Epithelial cell of esophagus (primary cell): ENCODE measurements around the gene CGB8.
A peak's percentile ranks its signal among the peaks of the same experiment; 100 is the strongest.

Experiments
- DNase-seq: peaks from one replicate; pipeline ENCODE4 v3.0.0; 2010; ENCODE audit warnings: low read depth
- H3K4me3 ChIP-seq: 2 replicates; pipeline ENCODE4 v1.5.1; 2011; ENCODE audit warnings: mild to moderate bottlenecking, low read length, control low read depth
- CTCF ChIP-seq: IDR thresholded peaks from 2 replicates; pipeline ENCODE4 v1.5.1; 2011; ENCODE audit warnings: low read depth, mild to moderate bottlenecking, low read length, control low read depth, inconsistent platforms; ENCODE audit not compliant: insufficient read depth; ENCODE audit errors: missing control alignments

CGB8 gene

GRCh38 chr19:49071860-49072547, 23.1 kb upstream of the CGB8 start:
- TF ChIP-seq CTCF, result no peak
- H3K4me3 ChIP-seq, result no peak overlapping the region
- DNase-seq, result no peak

DNA sequence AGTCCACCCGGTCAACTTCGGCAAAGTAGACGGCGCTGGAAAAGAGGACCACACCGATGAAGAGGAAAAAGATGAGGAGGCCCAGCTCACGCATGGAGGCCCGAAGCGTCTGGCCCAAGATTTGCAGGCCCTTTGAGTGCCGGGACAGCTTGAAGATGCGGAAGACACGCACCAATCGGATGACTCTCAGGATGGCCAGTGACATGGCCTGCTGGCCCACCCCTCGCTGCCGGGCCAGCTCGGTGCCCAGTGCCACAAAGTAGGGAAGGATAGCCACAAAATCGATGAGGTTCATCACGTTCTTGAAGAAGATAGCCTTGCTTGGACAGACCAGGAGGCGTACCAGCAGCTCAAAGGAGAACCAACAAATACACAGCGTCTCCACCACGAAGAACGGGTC, 21.5 kb upstream of the CGB8 start:
- no peak overlapping the region for H3K4me3 ChIP-seq
- no peak for DNase-seq
- no peak for TF ChIP-seq CTCF

DNA sequence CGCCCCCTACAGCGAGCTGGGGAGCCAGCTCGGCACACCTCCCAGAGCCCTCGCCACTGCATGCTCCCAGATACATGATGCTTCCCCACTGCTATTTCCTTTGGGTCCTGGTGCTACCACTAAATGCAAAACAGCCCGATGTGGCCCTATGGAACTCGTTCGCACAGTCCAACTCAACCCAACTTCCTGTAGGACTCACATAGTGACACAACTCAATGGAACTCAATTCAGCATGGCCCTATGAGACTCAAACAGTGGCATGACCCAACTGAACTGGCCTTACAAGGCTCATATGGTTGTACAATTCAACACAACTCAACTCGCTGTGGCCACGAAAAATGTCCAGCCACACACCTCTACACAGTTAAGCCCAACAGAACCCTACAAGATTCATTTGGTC, 20.1 kb upstream of the CGB8 start:
- no peak for DNase-seq
- no peak for TF ChIP-seq CTCF
- no peak overlapping the region for H3K4me3 ChIP-seq

- no peak for DNase-seq
- no peak overlapping the region for H3K4me3 ChIP-seq
- TF ChIP-seq CTCF, result no peak
Observed at GRCh38 chr19:49067554-49067953, 18.6 kb upstream of the CGB8 start.

DNA sequence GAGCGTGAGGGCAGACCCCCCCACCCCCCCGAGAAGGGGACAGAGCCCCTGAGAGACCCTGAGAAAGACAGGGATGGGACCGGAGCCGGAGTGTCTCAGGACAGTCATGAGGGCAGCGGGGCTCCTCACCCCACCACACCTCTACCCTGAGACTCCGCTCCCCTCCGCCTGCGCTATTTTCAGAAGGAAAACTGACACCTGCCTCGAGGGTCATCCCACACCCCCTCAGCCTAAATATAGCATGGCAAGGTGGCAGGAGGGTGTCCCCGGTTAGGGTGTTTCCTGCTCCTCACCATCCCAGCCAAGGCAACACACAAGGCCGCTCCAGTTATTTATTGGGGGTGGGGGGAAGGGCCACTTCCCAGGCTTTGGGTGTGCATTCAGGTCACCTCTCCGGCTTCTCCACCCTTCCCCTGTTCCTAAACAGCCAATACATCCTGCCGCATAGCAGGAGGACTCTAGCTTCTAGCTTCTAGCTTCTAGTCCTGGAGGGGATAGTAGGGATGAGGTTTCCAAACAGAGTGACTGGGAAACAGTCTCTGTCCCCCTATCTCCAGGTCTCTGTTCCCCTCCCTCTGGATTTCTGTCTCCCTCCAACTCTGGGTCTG, 17.1 kb upstream of the CGB8 start:
- DNase-seq, result no peak
- H3K4me3 ChIP-seq, result no peak overlapping the region
- no peak for TF ChIP-seq CTCF

DNA sequence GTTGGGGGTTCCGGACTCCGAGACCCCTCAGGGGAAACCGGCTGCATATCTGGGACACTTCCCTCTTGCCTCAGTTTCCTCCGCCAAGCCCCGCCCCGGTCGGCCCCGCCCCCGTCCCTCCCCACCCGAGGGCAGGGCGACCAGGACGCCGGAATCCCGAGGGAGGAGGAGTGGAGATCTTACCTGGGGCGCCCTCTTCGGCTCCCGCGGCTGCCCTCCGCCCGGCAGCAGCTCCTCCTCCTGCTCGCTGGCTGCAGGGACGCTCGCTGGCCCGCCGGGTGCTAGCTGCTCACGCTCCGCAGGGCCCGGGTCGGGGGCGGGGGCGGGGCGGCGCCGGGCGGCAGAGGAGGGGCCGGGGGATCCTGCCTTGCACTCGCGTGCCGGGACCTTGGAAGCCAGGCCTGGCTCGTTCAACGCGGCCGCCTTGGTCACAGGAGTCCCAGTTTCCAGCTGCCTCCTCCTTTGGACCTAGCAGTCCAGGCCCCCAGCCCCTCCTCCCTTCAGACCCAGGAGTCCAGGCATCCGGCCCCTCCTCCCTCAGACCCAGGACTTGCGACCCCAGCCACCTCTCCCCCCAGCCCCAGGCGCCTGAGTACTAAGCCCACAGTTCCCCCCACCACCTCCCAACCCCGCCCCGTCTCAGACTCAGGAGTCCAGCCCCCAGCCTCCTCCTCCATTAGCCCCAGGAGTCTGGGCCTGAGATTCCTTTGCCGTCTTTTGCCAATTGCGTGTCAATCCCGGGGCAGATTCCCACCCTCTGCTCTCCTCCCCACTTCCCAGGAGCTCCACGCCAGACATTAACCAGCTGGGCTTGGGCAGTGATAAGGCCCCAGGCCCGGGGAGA, 16.1 kb upstream of the CGB8 start, which contains the start of gene NTF4:
TSS of gene NTF4 (minus strand) at position 51 of the 844 bp plus-strand sequence. CDS start 2,821 bp downstream, outside the sequence.
- no peak for TF ChIP-seq CTCF
- peak within 1 kb of the TSS; percentile 73 for H3K4me3 ChIP-seq
- DNase-seq, result peak; percentile 69
